HEK293 (cell line): ENCODE results near the gene EXOSC5.
A peak's percentile ranks its signal among the peaks of the same experiment; 100 is the strongest.

Experiments
- CTCF ChIA-PET: fragments of 350-600 bp; formaldehyde crosslinking; extraction: SDS; loops from one replicate; lab custom pipeline; 2021; ENCODE audit warnings: antibody characterized with exemption; lab: Yijun Ruan, JAX
- POLR2A ChIA-PET: fragments of 300-600 bp; formaldehyde crosslinking; extraction: SDS; loops from one replicate; lab custom pipeline; 2020; ENCODE audit warnings: antibody characterized with exemption, inconsistent platforms; lab: Yijun Ruan, JAX
- H3K27ac ChIP-seq: fragments of 200-500 bp; sonication (Bioruptor generic); 2 replicates; pipeline ENCODE4 v1.5.1; 2014; ENCODE audit warnings: low read depth, low read length, control low read depth, inconsistent platforms; ENCODE audit errors: extremely low read depth
- H3K36me3 ChIP-seq, 2 experiments: fragments of 200-500 bp in 1 of 2; sonication (Bioruptor generic) in 1 of 2; 1 replicate in 1 of 2; 2 replicates in 1 of 2; pipeline ENCODE4 v1.5.1; 2014 to 2017; ENCODE audit warnings: inconsistent platforms in 2 of 2, low read length in 2 of 2; ENCODE audit not compliant: control insufficient read depth in 2 of 2, insufficient read depth in 1 of 2
- H3K4me1 ChIP-seq: fragments of 200-500 bp; sonication (Bioruptor generic); 2 replicates; pipeline ENCODE4 v1.5.1; 2014; ENCODE audit warnings: mild to moderate bottlenecking, low read length, inconsistent platforms; ENCODE audit not compliant: control insufficient read depth, insufficient read depth
- H3K4me3 ChIP-seq: 2 replicates; pipeline ENCODE4 v1.5.1; 2011; ENCODE audit warnings: low read depth, mild to moderate bottlenecking, control low read depth, low read length, moderate library complexity
- H3K9me3 ChIP-seq: fragments of 200-500 bp; sonication (Bioruptor generic); 2 replicates; pipeline ENCODE4 v1.5.1; 2014; ENCODE audit warnings: low read depth, low read length, inconsistent platforms; ENCODE audit not compliant: control insufficient read depth, insufficient read depth
- EGR2 ChIP-seq: fragments of 450-650 bp; formaldehyde crosslinking; IDR thresholded peaks from 2 replicates; pipeline ENCODE4 v1.5.1; 2016; ENCODE audit warnings: low read depth, missing biosample characterization, missing genetic modification characterization
- HIC1 ChIP-seq: fragments of 450-650 bp; formaldehyde crosslinking; IDR thresholded peaks from 2 replicates; pipeline ENCODE4 v1.5.1; 2016; ENCODE audit warnings: missing biosample characterization, missing genetic modification characterization
- HOXD13 ChIP-seq: sonication (generic); formaldehyde crosslinking; IDR thresholded peaks from 2 replicates; pipeline ENCODE4 v1.8.0; 2022; ENCODE audit warnings: missing genetic modification reagents, borderline replicate concordance
- KLF7 ChIP-seq: fragments of 450-650 bp; formaldehyde crosslinking; IDR thresholded peaks from 2 replicates; pipeline ENCODE4 v1.5.1; 2016; ENCODE audit warnings: missing biosample characterization, missing genetic modification characterization, borderline replicate concordance
- PATZ1 ChIP-seq: fragments of 450-650 bp; formaldehyde crosslinking; IDR thresholded peaks from 2 replicates; pipeline ENCODE4 v1.5.1; 2016; ENCODE audit warnings: missing biosample characterization, missing genetic modification characterization
- PRDM10 ChIP-seq: fragments of 450-650 bp; formaldehyde crosslinking; IDR thresholded peaks from 2 replicates; pipeline ENCODE4 v1.5.1; 2016; ENCODE audit warnings: missing biosample characterization, missing genetic modification characterization
- REPIN1 ChIP-seq: fragments of 450-650 bp; formaldehyde crosslinking; IDR thresholded peaks from 2 replicates; pipeline ENCODE4 v1.5.1; 2017; ENCODE audit warnings: missing biosample characterization, missing genetic modification characterization, low read depth
- SETDB1 ChIP-seq: IDR thresholded peaks from one replicate; pipeline ENCODE4 v1.6.1; 2017; ENCODE audit warnings: mild to moderate bottlenecking, low read length, moderate library complexity, mixed read lengths; ENCODE audit not compliant: insufficient read length
- SP2 ChIP-seq: fragments of 450-650 bp; formaldehyde crosslinking; IDR thresholded peaks from 2 replicates; pipeline ENCODE4 v1.5.1; 2016; ENCODE audit warnings: missing biosample characterization, missing genetic modification characterization
- TCF7L2 ChIP-seq: IDR thresholded peaks from 2 replicates; pipeline ENCODE4 v1.6.1; 2011; ENCODE audit warnings: low read depth, mild to moderate bottlenecking, inconsistent platforms, low read length, moderate library complexity, borderline replicate concordance
- ZBTB10 ChIP-seq: fragments of 450-650 bp; formaldehyde crosslinking; IDR thresholded peaks from 2 replicates; pipeline ENCODE4 v1.5.1; 2016; ENCODE audit warnings: missing biosample characterization, missing genetic modification characterization
- ZBTB21 ChIP-seq: fragments of 450-650 bp; formaldehyde crosslinking; IDR thresholded peaks from 2 replicates; pipeline ENCODE4 v1.5.1; 2017; ENCODE audit warnings: missing biosample characterization, missing genetic modification characterization
- ZBTB26 ChIP-seq: fragments of 450-650 bp; formaldehyde crosslinking; optimal IDR thresholded peaks from 2 replicates; pipeline ENCODE3; 2016; ENCODE audit warnings: missing biosample characterization, mild to moderate bottlenecking, missing genetic modification characterization
- ZEB2 ChIP-seq: fragments of 450-650 bp; formaldehyde crosslinking; IDR thresholded peaks from 2 replicates; pipeline ENCODE4 v1.5.1; 2016; ENCODE audit warnings: missing biosample characterization, missing genetic modification characterization
- ZFP41 ChIP-seq: fragments of 450-650 bp; formaldehyde crosslinking; IDR thresholded peaks from 2 replicates; pipeline ENCODE4 v1.5.1; 2016; ENCODE audit warnings: missing biosample characterization, missing genetic modification characterization, borderline replicate concordance
- ZNF10 ChIP-seq: fragments of 450-650 bp; formaldehyde crosslinking; IDR thresholded peaks from 2 replicates; pipeline ENCODE4 v1.5.1; 2017; ENCODE audit warnings: missing biosample characterization, missing genetic modification characterization
- ZNF239 ChIP-seq: fragments of 450-650 bp; formaldehyde crosslinking; IDR thresholded peaks from 2 replicates; pipeline ENCODE4 v1.5.1; 2016; ENCODE audit warnings: missing biosample characterization, missing genetic modification characterization
- ZNF266 ChIP-seq: fragments of 450-650 bp; formaldehyde crosslinking; IDR thresholded peaks from 2 replicates; pipeline ENCODE4 v1.5.1; 2016; ENCODE audit warnings: missing biosample characterization, missing genetic modification characterization, low read depth
- ZNF585B ChIP-seq: fragments of 450-650 bp; formaldehyde crosslinking; IDR thresholded peaks from 2 replicates; pipeline ENCODE4 v1.5.1; 2016; ENCODE audit warnings: missing biosample characterization, missing genetic modification characterization
- ZNF610 ChIP-seq: fragments of 450-650 bp; formaldehyde crosslinking; IDR thresholded peaks from 2 replicates; pipeline ENCODE4 v1.5.1; 2016; ENCODE audit warnings: missing biosample characterization, missing genetic modification characterization, borderline replicate concordance
- ZNF629 ChIP-seq: fragments of 450-650 bp; formaldehyde crosslinking; IDR thresholded peaks from 2 replicates; pipeline ENCODE4 v1.5.1; 2017; ENCODE audit warnings: missing biosample characterization, missing genetic modification characterization
- ZNF776 ChIP-seq: fragments of 450-650 bp; formaldehyde crosslinking; IDR thresholded peaks from 2 replicates; pipeline ENCODE4 v1.5.0; 2017; ENCODE audit warnings: missing biosample characterization, missing genetic modification characterization, borderline replicate concordance
- ZNF785 ChIP-seq: fragments of 450-650 bp; formaldehyde crosslinking; IDR thresholded peaks from 2 replicates; pipeline ENCODE4 v1.5.1; 2016; ENCODE audit warnings: missing biosample characterization, missing genetic modification characterization
- ZNF843 ChIP-seq: fragments of 450-650 bp; formaldehyde crosslinking; IDR thresholded peaks from 2 replicates; pipeline ENCODE4 v1.5.1; 2016; ENCODE audit warnings: missing biosample characterization, missing genetic modification characterization

Gene EXOSC5

GRCh38 chr19:41363753-41364523 lies 33.2 kb downstream of the EXOSC5 start, which contains the start of gene B9D2:
Gene B9D2 (minus strand): TSS chr19:41364149. CDS start chr19:41363519, 630 bp downstream.
- POLR2A ChIA-PET, result interaction anchor here (0.6 to 4.7 kb wide), 29 partner anchors 8 to 794 kb away, joined by 3 to 73 read pairs (median 6); partner anchors contain the start of genes B3GNT8, BCKDHA, DMAC2 and ERICH4
- CTCF ChIA-PET, result interaction anchor here (0.6 to 5.3 kb wide), 11 partner anchors 10 to 815 kb away, joined by 3 to 64 read pairs (median 5); partner anchors contain the start of genes TGFB1 and TMEM91
- no peaks in the 10 kb centered on the region for H3K9me3 ChIP-seq
- H3K36me3 ChIP-seq, result no peaks in the 10 kb centered on the region; a peak in 1 of 3 replicates
- H3K4me3 ChIP-seq, result peak within 1 kb of the TSS; percentile 72
- 0 out of 2 replicates have a peak, but pooled peaks cover 5% of the 10 kb centered on the region for H3K4me1 ChIP-seq
- H3K27ac ChIP-seq, result peak within 1 kb of the TSS; percentile 74
- TF ChIP-seq ZEB2 (tag by site-specific recombination) (no peak), HOXD13 (CRISPR knock-in tag) (no peak), ZNF610 (tag by site-specific recombination) (0 out of 2 replicates have a peak, but pooled peaks have one; percentile 27), ZNF585B (tag by site-specific recombination) (no peak), ZNF785 (no peak), ZNF10 (tag by site-specific recombination) (no peak), KLF7 (tag by site-specific recombination) (peak; percentile 73; the same call in 1 of the 2 replicates), ZBTB21 (tag by site-specific recombination) (peak; percentile 79), ZBTB26 (tag by site-specific recombination) (peak; percentile 52), PATZ1 (tag by site-specific recombination) (peak; percentile 56), HIC1 (no peak), ZNF843 (tag by site-specific recombination) (no peak; the same call in 1 of the 2 replicates), EGR2 (0 out of 2 replicates have a peak, but pooled peaks have one; percentile 6), ZNF629 (tag by site-specific recombination) (peak; percentile 94), ZNF266 (no peak), TCF7L2 (no peak; the same call in 1 of the 2 replicates), ZNF776 (tag by site-specific recombination) (no peak), PRDM10 (tag by site-specific recombination) (peak; percentile 79), SETDB1 (no peak), REPIN1 (tag by site-specific recombination) (no peak), ZNF239 (tag by site-specific recombination) (no peak), SP2 (tag by site-specific recombination) (peak; percentile 92), ZFP41 (tag by site-specific recombination) (no peak), ZBTB10 (peak; percentile 12; the same call in 1 of the 2 replicates)
